Esophagus muscularis mucosa (tissue), 4 donors: Measurements from ENCODE around the gene DNPH1. TPM values are rescaled to one million over a fixed set of nuclear protein-coding genes. Genes with fewer than 3 reads are reported as not detected.

ENCODE experiments used
- DNase-seq: peaks from one replicate; pipeline ENCODE4 v3.0.0-alpha.2; 2017; ENCODE audit errors: extremely low spot score
- H3K27ac ChIP-seq, 4 donors: fragments of 200-600 bp; sonication (generic); replicated peaks in 1 of 4; 1 replicate in 3 of 4; 2 replicates in 1 of 4; pipeline ENCODE4 v1.5.1; 2016 to 2019; ENCODE audit warnings: mild to moderate bottlenecking in 1 of 4
- H3K27me3 ChIP-seq, 4 donors: fragments of 200-600 bp; sonication (generic); one replicate each; pipeline versions ENCODE4 v1.5.1 to v1.6.0; 2016 to 2019
- H3K36me3 ChIP-seq, 4 donors: fragments of 200-600 bp; sonication (generic); one replicate each; pipeline ENCODE4 v1.5.1; 2016 to 2019
- H3K4me1 ChIP-seq, 4 donors: fragments of 200-600 bp; sonication (generic); one replicate each; pipeline ENCODE4 v1.5.1; 2016 to 2019
- H3K4me3 ChIP-seq, 4 donors: fragments of 200-600 bp; sonication (generic); 1 replicate in 2 of 4; 2 replicates in 2 of 4; pipeline ENCODE4 v1.5.1; 2016 to 2019; ENCODE audit warnings: mild to moderate bottlenecking in 4 of 4, moderate library complexity in 1 of 4
- H3K9me3 ChIP-seq, 4 donors: fragments of 200-600 bp; sonication (generic); 1 replicate in 3 of 4; 2 replicates in 1 of 4; pipeline ENCODE4 v1.5.1; 2016 to 2019
- CTCF ChIP-seq, 3 experiments: fragments of 200-600 bp in 2 of 3; fragments of 450-650 bp in 1 of 3; sonication (generic) in 2 of 3; IDR thresholded peaks; one replicate each; pipeline ENCODE4 v1.5.1; 2017 to 2019; ENCODE audit warnings: antibody characterized with exemption in 3 of 3, mild to moderate bottlenecking in 2 of 3, moderate library complexity in 1 of 3
- EP300 ChIP-seq: sonication (generic); formaldehyde crosslinking; IDR thresholded peaks from one replicate; pipeline ENCODE4 v1.6.1; 2017; ENCODE audit warnings: antibody characterized with exemption
- POLR2A ChIP-seq: fragments of 450-650 bp; IDR thresholded peaks from one replicate; pipeline ENCODE4 v1.6.1; 2017; ENCODE audit warnings: antibody characterized with exemption, moderate library complexity, mild to moderate bottlenecking, low read depth
- POLR2AphosphoS5 ChIP-seq, 2 donors: sonication (generic); formaldehyde crosslinking; IDR thresholded peaks; one replicate each; pipeline ENCODE4 v1.6.1; 2017; ENCODE audit warnings: antibody characterized with exemption in 2 of 2
- WGBS: methylation state at CpG from one replicate; pipeline ENCODE4 v1.1.5; 2018; 5-methylcytosine and 5-hydroxymethylcytosine counted together
- intact Hi-C: fragments of 100-400 bp; cut with DNase I; formaldehyde crosslinking; loops from one replicate; pipeline ENCODE4 v1.15.1; 2023
- total RNA-seq, 4 donors: library from RNA; depleted of rRNA; stranded (reverse); fragments of >200 nt; gene quantifications; one replicate each; pipeline versions ENCODE4 v1.1.0 to v1.2.1, GENCODE V29; 2016

Gene DNPH1
- total RNA-seq, 4 donors from 2014 or later = 60.5 to 70.2 (median 65.3) TPM

- Histone ChIP-seq H3K27ac (no peak overlapping the region), H3K36me3 (no peaks in the 10 kb centered on the region), H3K27me3 (peaks cover 0 to 27% (median 5%) of the 10 kb centered on the region in 4 donors), H3K4me3 (peak overlapping the region in 3 of 4 donors; percentile 52 to 67 (median 57)), H3K4me1 (peaks cover 9 to 43% (median 34%) of the 10 kb centered on the region in 4 donors), H3K9me3 (no peaks in the 10 kb centered on the region)
- TF ChIP-seq CTCF (IDR thresholded peaks at IDR 0.05) = no peak
- TF ChIP-seq POLR2AphosphoS5 (IDR thresholded peaks at IDR 0.05) = no peak
- no peak for TF ChIP-seq POLR2A
- no peak for TF ChIP-seq EP300
- WGBS = 87% methylated on average over 11 of the region's 11 CpGs
- no peak for DNase-seq
- intact Hi-C loops = no loop called here
Measured at GRCh38 chr6:43276577-43277305, 47.5 kb upstream of the DNPH1 start.

- H3K4me3 ChIP-seq = peak overlapping the region; percentile 52 to 67 (median 58)
- TF ChIP-seq EP300 = no peak
- peaks cover 0 to 27% (median 5%) of the 10 kb centered on the region in 4 donors for H3K27me3 ChIP-seq
- intact Hi-C loops = no loop called here
- 39% methylated on average over 42 of the region's 64 CpGs for WGBS
- no peak overlapping the region for H3K27ac ChIP-seq
- peaks cover 9 to 45% (median 34%) of the 10 kb centered on the region in 4 donors for H3K4me1 ChIP-seq
- H3K36me3 ChIP-seq = no peaks in the 10 kb centered on the region
- H3K9me3 ChIP-seq = no peaks in the 10 kb centered on the region
- DNase-seq = no peak
Measured at GRCh38 chr6:43275801-43276576, 46.7 kb upstream of the DNPH1 start.

GRCh38 chr6:43274916-43275597, 45.8 kb upstream of the DNPH1 start:
- Histone ChIP-seq H3K4me3 (peak overlapping the region; percentile 52 to 67 (median 58)), H3K36me3 (no peaks in the 10 kb centered on the region), H3K4me1 (peaks cover 11 to 54% (median 42%) of the 10 kb centered on the region in 4 donors), H3K27me3 (peaks cover 0 to 27% (median 5%) of the 10 kb centered on the region in 4 donors), H3K27ac (no peak overlapping the region), H3K9me3 (no peaks in the 10 kb centered on the region)
- 28% methylated on average over 4 of the region's 65 CpGs for WGBS
- DNase-seq = no peak
- intact Hi-C loops = no loop called here
- TF ChIP-seq EP300 = no peak
- no peak for TF ChIP-seq POLR2AphosphoS5 (IDR thresholded peaks at IDR 0.05)
- no peak for TF ChIP-seq POLR2A
- TF ChIP-seq CTCF (IDR thresholded peaks at IDR 0.05) = no peak

GRCh38 chr6:43274127-43274915, 45.0 kb upstream of the DNPH1 start:
- no peaks in the 10 kb centered on the region for H3K9me3 ChIP-seq
- peak overlapping the region; percentile 52 to 67 (median 58) for H3K4me3 ChIP-seq
- no peaks in the 10 kb centered on the region for H3K36me3 ChIP-seq
- H3K27me3 ChIP-seq = peaks cover 0 to 27% (median 5%) of the 10 kb centered on the region in 4 donors
- no peak overlapping the region for H3K27ac ChIP-seq
- intact Hi-C loops = no loop called here
- H3K4me1 ChIP-seq = peaks cover 18 to 61% (median 49%) of the 10 kb centered on the region in 4 donors
- WGBS = 81% methylated on average over 10 of the region's 10 CpGs
- TF ChIP-seq POLR2AphosphoS5 (IDR thresholded peaks at IDR 0.05) = no peak
- TF ChIP-seq EP300 = no peak
- no peak for TF ChIP-seq CTCF (IDR thresholded peaks at IDR 0.05)
- no peak for TF ChIP-seq POLR2A
- DNase-seq = no peak
